HepG2 (cell line): ENCODE data around the gene HDDC2. TPM values are rescaled to one million over a fixed set of nuclear protein-coding genes. Genes with fewer than 3 reads are reported as not detected.

Source experiments
- ATAC-seq: fragments of 200-7000 bp; cut with Tn5 transposase; 3 replicates; pipeline ENCODE4 v1.9.1; 2020; ENCODE audit warnings: mild to moderate bottlenecking, moderate library complexity
- BruUV-seq: library from RNA; stranded (reverse); fragments of 400-500 nt; replicated peaks from 2 replicates; lab custom pipeline; 2021; lab: Mats Ljungman, UMichigan
- CTCF ChIA-PET: fragments of 300-600 bp; formaldehyde crosslinking; extraction: SDS; loops from one replicate; lab custom pipeline; 2021; ENCODE audit warnings: low total read pairs, inconsistent platforms, low intra/inter-chr PET ratio; lab: Yijun Ruan, JAX
- POLR2A ChIA-PET: fragments of 350-600 bp; sonication (Branson Sonifier 250); formaldehyde crosslinking; loops from one replicate; lab custom pipeline; 2020; ENCODE audit warnings: antibody characterized with exemption, inconsistent platforms; lab: Yijun Ruan, JAX
- DNase-seq: peaks from one replicate; pipeline ENCODE4 v3.0.0-alpha.2; 2015; ENCODE audit warnings: low spot score
- FAIRE-seq: peaks from 3 replicates; lab custom pipeline; 2011; peaks lifted over from hg19 to GRCh38; lab: Jason Lieb, UNC
- H2AFZ ChIP-seq: one replicate; pipeline ENCODE4 v1.6.1; 2011; ENCODE audit warnings: low read length, inconsistent platforms
- H3K27ac ChIP-seq: fragments of 300-600 bp; 3 replicates; pipeline ENCODE4 v1.8.0; 2011; ENCODE audit warnings: mixed run types, mild to moderate bottlenecking, mixed read lengths, low read length, inconsistent platforms; ENCODE audit not compliant: insufficient read depth; ENCODE audit errors: extremely low read length
- H3K27me3 ChIP-seq, 2 experiments: fragments of 200-600 bp in 1 of 2; 2 replicates in 1 of 2; 3 replicates in 1 of 2; pipeline versions ENCODE4 v1.6.0 to v1.8.0; 2011; ENCODE audit warnings: low read length in 2 of 2, mild to moderate bottlenecking in 2 of 2, moderate library complexity in 2 of 2, inconsistent platforms in 1 of 2; ENCODE audit not compliant: insufficient read depth in 2 of 2, control insufficient read depth in 1 of 2
- H3K36me3 ChIP-seq, 2 experiments: fragments of 200-600 bp in 1 of 2; replicated peaks in 1 of 2; 2 replicates in 1 of 2; 3 replicates in 1 of 2; pipeline versions ENCODE4 v1.5.1 to v1.8.0; 2011; ENCODE audit warnings: low read length in 2 of 2, inconsistent platforms in 1 of 2; ENCODE audit not compliant: insufficient read depth in 2 of 2, control insufficient read depth in 1 of 2
- H3K4me1 ChIP-seq: 2 replicates; pipeline ENCODE4 v1.5.1; 2012; ENCODE audit warnings: low read length, inconsistent platforms; ENCODE audit not compliant: insufficient read depth
- H3K4me2 ChIP-seq: 2 replicates; pipeline ENCODE4 v1.6.0; 2011; ENCODE audit warnings: low read depth, low read length, inconsistent platforms
- H3K4me3 ChIP-seq, 3 experiments: fragments of 200-600 bp in 1 of 3; sonication (generic), shearing (Covaris generic) in 1 of 3; replicated peaks in 1 of 3; 2 replicates each; pipeline ENCODE4 v1.5.1; 2011 to 2016; ENCODE audit warnings: low read length in 3 of 3, inconsistent platforms in 2 of 3, low read depth in 2 of 3, mild to moderate bottlenecking in 2 of 3, control low read depth in 1 of 3, mixed read lengths in 1 of 3; ENCODE audit not compliant: insufficient read depth in 1 of 3
- H3K79me2 ChIP-seq: one replicate; pipeline ENCODE4 v1.6.1; 2011; ENCODE audit warnings: low read length, inconsistent platforms; ENCODE audit not compliant: insufficient read depth
- H3K9ac ChIP-seq: 2 replicates; pipeline ENCODE4 v1.6.0; 2011; ENCODE audit warnings: mild to moderate bottlenecking, low read depth, low read length, inconsistent platforms; ENCODE audit not compliant: insufficient read depth
- H3K9me3 ChIP-seq: 2 replicates; pipeline ENCODE4 v1.5.1; 2012; ENCODE audit warnings: mild to moderate bottlenecking, low read length
- H4K20me1 ChIP-seq: 2 replicates; pipeline ENCODE4 v1.6.0; 2011; ENCODE audit warnings: inconsistent platforms, mild to moderate bottlenecking, low read length, moderate library complexity; ENCODE audit not compliant: insufficient read depth
- ATF5 ChIP-seq: sonication (generic); formaldehyde crosslinking; IDR thresholded peaks from 2 replicates; pipeline ENCODE4 v1.4.0; 2020; ENCODE audit warnings: mild to moderate bottlenecking, low read depth, missing genetic modification reagents
- EED ChIP-seq: sonication (generic); formaldehyde crosslinking; IDR thresholded peaks from 2 replicates; pipeline ENCODE4 v1.5.0; 2020; ENCODE audit warnings: mild to moderate bottlenecking, missing genetic modification reagents
- FOXK2 ChIP-seq: fragments of 450-650 bp; IDR thresholded peaks from 2 replicates; pipeline ENCODE4 v1.6.1; 2016
- HIC2 ChIP-seq: sonication (generic); formaldehyde crosslinking; IDR thresholded peaks from 2 replicates; pipeline ENCODE4 v1.9.0; 2022; ENCODE audit warnings: low read depth, missing genetic modification reagents
- JUN ChIP-seq: sonication (generic); formaldehyde crosslinking; IDR thresholded peaks from 2 replicates; pipeline ENCODE4 v1.4.0; 2020; ENCODE audit warnings: mild to moderate bottlenecking, missing genetic modification reagents
- MAFF ChIP-seq: IDR thresholded peaks from 2 replicates; pipeline ENCODE4 v1.6.1; 2011; ENCODE audit warnings: low read depth, low read length, improper control_type of control experiment
- MIER2 ChIP-seq: IDR thresholded peaks from 2 replicates; pipeline ENCODE4 v1.6.1; 2016; ENCODE audit warnings: missing biosample characterization, missing genetic modification reagents
- RFX1 ChIP-seq: fragments of 450-650 bp; IDR thresholded peaks from 2 replicates; pipeline ENCODE4 v1.6.1; 2017
- SMAD3 ChIP-seq: sonication (generic); formaldehyde crosslinking; IDR thresholded peaks from 2 replicates; pipeline ENCODE4 v1.4.0; 2020; ENCODE audit warnings: missing genetic modification reagents
- SNAI1 ChIP-seq: sonication (generic); formaldehyde crosslinking; IDR thresholded peaks from 2 replicates; pipeline ENCODE4 v1.5.0; 2020; ENCODE audit warnings: mild to moderate bottlenecking, missing genetic modification reagents, borderline replicate concordance
- ZBTB14 ChIP-seq: sonication (generic); formaldehyde crosslinking; IDR thresholded peaks from 2 replicates; pipeline ENCODE4 v1.4.0; 2020; ENCODE audit warnings: missing genetic modification reagents
- ZFP37 ChIP-seq: sonication (generic); formaldehyde crosslinking; IDR thresholded peaks from 2 replicates; pipeline ENCODE4 v1.4.0; 2020; ENCODE audit warnings: missing genetic modification reagents, borderline replicate concordance
- ZKSCAN8 ChIP-seq: IDR thresholded peaks from 2 replicates; pipeline ENCODE4 v1.6.1; 2016; ENCODE audit warnings: borderline replicate concordance, missing genetic modification reagents, missing compliant biosample characterization
- ZNF501 ChIP-seq: sonication (generic); formaldehyde crosslinking; IDR thresholded peaks from 2 replicates; pipeline ENCODE4 v1.5.1; 2020; ENCODE audit warnings: mild to moderate bottlenecking, moderate library complexity, missing genetic modification reagents
- ZNF773 ChIP-seq: sonication (generic); formaldehyde crosslinking; IDR thresholded peaks from 2 replicates; pipeline ENCODE4 v1.4.0; 2020; ENCODE audit warnings: missing genetic modification reagents, borderline replicate concordance
- WGBS: methylation state at CpG from one replicate; pipeline ENCODE4 v1.1.6; 2017; ENCODE audit warnings: low lambda C conversion rate; 5-methylcytosine and 5-hydroxymethylcytosine counted together
- in situ Hi-C: cut with HindIII; loops from 2 replicates; pipeline ENCODE4 v1.10.0; 2017; ENCODE audit warnings: low pct_unique_long_range_greater_than_20kb; ENCODE audit not compliant: extremely low pct_ligation_motif_present
- intact Hi-C: fragments of 100-400 bp; cut with micrococcal nuclease; formaldehyde crosslinking; loops from one replicate; pipeline ENCODE4 v1.10.0; 2022; ENCODE audit not compliant: unreplicated experiment
- polyA plus RNA-seq, 8 experiments: library from polyadenylated mRNA; depleted of rRNA in 3 of 8; stranded (reverse) in 7 of 8; unstranded in 1 of 8; fragments of >200 nt; fragmentation: Illumina TruSeq in 4 of 8; extraction: Trizol in 4 of 8; gene quantifications; 2 replicates each; pipeline versions ENCODE4 v1.2.1 to v1.2.3, GENCODE V29; 2011 to 2016; ENCODE audit warnings: low read depth in 4 of 8, missing spikeins in 1 of 8, mixed read lengths in 1 of 8; ENCODE audit not compliant: insufficient read depth in 1 of 8
- total RNA-seq, 5 experiments: library from RNA; depleted of rRNA; stranded (reverse); fragments of >200 nt; fragmentation: Illumina TruSeq; extraction: Trizol; gene quantifications; 2 replicates each; pipeline ENCODE4 v1.2.3, GENCODE V29; 2016; ENCODE audit warnings: low read depth in 1 of 5

Gene HDDC2
- total and polyA plus RNA-seq, 2 of the 13 experiments (the other 11 are each of a cell fraction or from before 2014, with no cell fraction given), result 76.7 to 78.7 TPM

- in situ Hi-C loops, result no loop called here
- H3K4me3 ChIP-seq, result no peak overlapping the region
- ChIA-PET CTCF (no interaction called here), POLR2A (no interaction called here)
- intact Hi-C loops, result no loop called here
- H3K4me2 ChIP-seq, result no peak overlapping the region
- no peaks in the 10 kb centered on the region for H3K9me3 ChIP-seq
- H2AFZ ChIP-seq, result no peak overlapping the region
- BruUV-seq, result no TSS peak
- H3K9ac ChIP-seq, result no peak overlapping the region
- H3K27me3 ChIP-seq, result no peaks in the 10 kb centered on the region
- no peaks in the 10 kb centered on the region for H3K4me1 ChIP-seq
- H3K36me3 ChIP-seq, result no peaks in the 10 kb centered on the region
- H3K27ac ChIP-seq, result no peak overlapping the region
- H4K20me1 ChIP-seq, result no peaks in the 10 kb centered on the region
- DNase-seq, result no peak
- no peak for TF ChIP-seq ZNF773
- no peak for TF ChIP-seq MAFF
- no peak for TF ChIP-seq SNAI1 (CRISPR knock-in tag)
- no peak for TF ChIP-seq RFX1
- FAIRE-seq, result no peak
- WGBS, result 12% methylated on average over 7 of the region's 7 CpGs
- ATAC-seq, result no peak
- no peaks in the 10 kb centered on the region for H3K79me2 ChIP-seq
These were observed 70.0 kb downstream of the HDDC2 start for GRCh38 chr6:125231574-125232343.

GRCh38 chr6:125231133-125231532 lies 70.6 kb downstream of the HDDC2 start:
- BruUV-seq, result no TSS peak
- Histone ChIP-seq H3K36me3 (no peaks in the 10 kb centered on the region), H3K4me3 (no peak overlapping the region), H3K79me2 (no peaks in the 10 kb centered on the region), H3K27ac (no peak overlapping the region), H3K4me1 (no peaks in the 10 kb centered on the region), H2AFZ (no peak overlapping the region), H3K4me2 (no peak overlapping the region), H3K9me3 (no peaks in the 10 kb centered on the region), H3K9ac (no peak overlapping the region), H3K27me3 (no peaks in the 10 kb centered on the region), H4K20me1 (no peaks in the 10 kb centered on the region)
- WGBS, result 4% methylated on average over 1 of the region's 1 CpG
- FAIRE-seq (no peak), ATAC-seq (no peak), DNase-seq (no peak)
- in situ Hi-C loops (no loop called here), intact Hi-C loops (no loop called here)
- ChIA-PET CTCF (no interaction called here), POLR2A (no interaction called here)
- TF ChIP-seq SMAD3 (no peak), ZBTB14 (CRISPR knock-in tag) (no peak), EED (CRISPR knock-in tag) (no peak), ZNF501 (CRISPR knock-in tag) (no peak), HIC2 (CRISPR knock-in tag) (no peak), MIER2 (CRISPR knock-in tag) (no peak), ZKSCAN8 (CRISPR knock-in tag) (no peak), FOXK2 (no peak), JUN (CRISPR knock-in tag) (no peak), ZFP37 (no peak), ATF5 (CRISPR knock-in tag) (no peak)
